Measurements from ENCODE around the gene HELZ.
"Not testable (repeated sequence)": the region's sequence is repeated elsewhere in the genome, so short reads cannot be mapped to it uniquely, and the experiment has no call there.

Gene HELZ

DNA sequence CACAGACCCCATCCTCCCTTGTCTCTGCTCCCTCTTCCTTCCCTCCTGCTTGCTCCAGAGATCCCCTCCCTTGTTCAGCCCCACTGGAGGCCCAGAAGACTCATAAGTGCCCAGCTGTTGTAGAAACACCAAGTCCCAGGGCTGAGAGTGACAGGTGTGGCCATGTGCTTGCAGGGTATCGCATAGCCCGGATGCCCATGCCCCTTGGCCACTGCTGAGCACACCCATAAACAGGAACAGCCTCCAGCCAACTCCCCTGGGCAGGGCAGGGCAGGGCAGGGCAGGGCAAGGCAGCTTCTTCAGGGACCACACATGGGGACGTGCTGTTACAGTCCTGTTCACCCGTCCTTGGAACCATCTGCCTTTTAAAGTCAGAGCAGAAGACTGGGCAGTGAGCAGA, 198.6 kb downstream of the HELZ start:
- no peak for DNase-seq (ENCODE audit: low read depth)
- H3K4me3 ChIP-seq (ENCODE audit: low read depth, low read length): no peak overlapping the region
- TF ChIP-seq, protein P1, sequence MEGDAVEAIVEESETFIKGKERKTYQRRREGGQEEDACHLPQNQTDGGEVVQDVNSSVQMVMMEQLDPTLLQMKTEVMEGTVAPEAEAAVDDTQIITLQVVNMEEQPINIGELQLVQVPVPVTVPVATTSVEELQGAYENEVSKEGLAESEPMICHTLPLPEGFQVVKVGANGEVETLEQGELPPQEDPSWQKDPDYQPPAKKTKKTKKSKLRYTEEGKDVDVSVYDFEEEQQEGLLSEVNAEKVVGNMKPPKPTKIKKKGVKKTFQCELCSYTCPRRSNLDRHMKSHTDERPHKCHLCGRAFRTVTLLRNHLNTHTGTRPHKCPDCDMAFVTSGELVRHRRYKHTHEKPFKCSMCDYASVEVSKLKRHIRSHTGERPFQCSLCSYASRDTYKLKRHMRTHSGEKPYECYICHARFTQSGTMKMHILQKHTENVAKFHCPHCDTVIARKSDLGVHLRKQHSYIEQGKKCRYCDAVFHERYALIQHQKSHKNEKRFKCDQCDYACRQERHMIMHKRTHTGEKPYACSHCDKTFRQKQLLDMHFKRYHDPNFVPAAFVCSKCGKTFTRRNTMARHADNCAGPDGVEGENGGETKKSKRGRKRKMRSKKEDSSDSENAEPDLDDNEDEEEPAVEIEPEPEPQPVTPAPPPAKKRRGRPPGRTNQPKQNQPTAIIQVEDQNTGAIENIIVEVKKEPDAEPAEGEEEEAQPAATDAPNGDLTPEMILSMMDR (IDR thresholded peaks at IDR 0.05; ENCODE audit: low read depth, low read length, missing control alignments): no peak
- in situ Hi-C loops (cut with HindIII; ENCODE audit: low sequenced_read_pairs): no loop called here

DNA sequence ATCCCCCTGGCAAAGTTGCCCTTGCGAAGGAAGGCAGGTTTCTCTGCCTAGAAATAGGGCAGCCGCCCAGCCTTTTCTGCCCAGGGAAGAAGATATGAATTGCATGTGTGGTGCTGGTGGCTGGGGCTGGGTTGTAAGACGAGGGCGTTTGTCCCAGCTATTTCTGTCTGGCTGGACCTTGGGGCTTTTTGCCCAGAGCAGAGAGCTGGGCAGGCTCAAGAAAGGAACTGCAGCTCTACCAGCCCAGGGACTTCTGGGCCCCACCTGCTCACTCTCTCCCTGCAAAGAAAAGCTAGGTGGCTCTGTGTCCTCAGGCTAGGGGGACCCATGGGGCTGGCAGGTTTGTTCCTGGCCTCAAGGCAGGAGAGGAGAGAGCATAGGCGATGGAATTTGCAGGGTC, 200.1 kb downstream of the HELZ start:
- in situ Hi-C loops (cut with HindIII; ENCODE audit: low sequenced_read_pairs): no loop called here
- no peak for DNase-seq (ENCODE audit: low read depth)
- TF ChIP-seq, protein P1 (IDR thresholded peaks at IDR 0.05; ENCODE audit: low read depth, low read length, missing control alignments): no peak
- H3K4me3 ChIP-seq (ENCODE audit: low read depth, low read length): no peak overlapping the region

DNA sequence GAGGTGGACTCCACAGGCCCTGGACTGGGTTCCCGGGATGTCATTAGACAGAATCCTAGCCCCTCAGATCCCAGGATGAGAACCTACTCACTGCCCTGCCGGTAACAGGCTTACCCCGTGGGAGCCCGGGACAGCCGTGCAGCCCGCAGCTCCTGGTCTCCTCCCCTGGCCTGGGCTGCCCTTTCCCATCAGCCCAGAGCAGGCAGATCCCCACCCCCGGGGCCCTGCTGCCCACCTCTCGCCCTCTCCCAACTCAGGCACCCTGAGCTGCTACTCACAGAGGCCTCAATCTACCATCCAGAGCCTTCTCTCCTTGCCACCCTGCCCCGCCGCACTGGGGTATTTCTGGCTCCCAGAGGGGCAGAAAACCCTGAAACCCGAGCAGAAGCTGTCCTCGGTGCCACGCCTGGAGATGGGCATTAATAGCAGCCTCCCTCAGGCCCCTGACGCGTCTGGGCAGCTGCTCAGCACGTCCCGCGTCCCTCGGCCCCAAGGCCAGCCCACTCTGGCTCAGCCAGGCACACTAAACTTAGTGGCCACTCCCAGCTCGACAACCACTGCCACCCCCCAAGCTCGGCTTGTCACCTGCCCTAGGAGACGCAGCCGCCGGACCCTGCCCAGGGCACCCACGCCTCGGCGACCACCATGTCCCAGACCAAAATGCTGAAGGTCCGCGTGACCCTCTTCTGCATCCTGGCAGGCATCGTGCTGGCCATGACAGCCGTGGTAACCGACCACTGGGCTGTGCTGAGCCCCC, 200.8 kb downstream of the HELZ start, which contains the start of gene CACNG1:
Gene CACNG1 (plus strand): TSS at position 539 of the 757 bp plus-strand sequence. CDS start 107 bp downstream, at position 646.
- in situ Hi-C loops (cut with HindIII; ENCODE audit: low sequenced_read_pairs): no loop called here
- DNase-seq (ENCODE audit: low read depth): no peak
- TF ChIP-seq, protein P1 (IDR thresholded peaks at IDR 0.05; ENCODE audit: low read depth, low read length, missing control alignments): no peak

DNA sequence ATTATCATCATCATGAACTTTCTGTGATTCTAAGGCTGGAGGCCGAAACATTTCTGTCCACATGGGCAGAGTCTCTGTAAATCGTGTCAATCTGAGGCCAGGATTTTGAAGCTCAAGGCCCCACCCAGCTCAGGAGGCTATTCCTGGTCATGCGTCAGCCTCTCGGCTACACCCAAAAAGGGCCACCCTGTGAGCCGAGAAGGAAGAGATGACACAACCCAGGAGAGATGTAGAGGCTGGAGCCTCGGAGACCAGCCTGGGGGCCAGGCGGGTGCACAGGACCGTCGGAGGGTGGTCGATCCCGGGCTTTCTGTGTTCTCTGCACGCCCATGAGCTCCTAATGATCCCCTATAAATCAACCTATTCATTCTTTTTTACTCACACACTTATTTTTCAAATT, 201.7 kb downstream of the HELZ start:
- TF ChIP-seq, protein P1 (IDR thresholded peaks at IDR 0.05; ENCODE audit: low read depth, low read length, missing control alignments): no peak
- in situ Hi-C loops (cut with HindIII; ENCODE audit: low sequenced_read_pairs): no loop called here
- no peak for DNase-seq (ENCODE audit: low read depth)
- H3K4me3 ChIP-seq (ENCODE audit: low read depth, low read length): no peak overlapping the region

More for the DNA sequence above, 200.8 kb downstream of the HELZ start, which contains the start of gene CACNG1:
- H3K4me3 ChIP-seq (ENCODE audit: low read depth, low read length): no peak within 1 kb of the TSS

DNA sequence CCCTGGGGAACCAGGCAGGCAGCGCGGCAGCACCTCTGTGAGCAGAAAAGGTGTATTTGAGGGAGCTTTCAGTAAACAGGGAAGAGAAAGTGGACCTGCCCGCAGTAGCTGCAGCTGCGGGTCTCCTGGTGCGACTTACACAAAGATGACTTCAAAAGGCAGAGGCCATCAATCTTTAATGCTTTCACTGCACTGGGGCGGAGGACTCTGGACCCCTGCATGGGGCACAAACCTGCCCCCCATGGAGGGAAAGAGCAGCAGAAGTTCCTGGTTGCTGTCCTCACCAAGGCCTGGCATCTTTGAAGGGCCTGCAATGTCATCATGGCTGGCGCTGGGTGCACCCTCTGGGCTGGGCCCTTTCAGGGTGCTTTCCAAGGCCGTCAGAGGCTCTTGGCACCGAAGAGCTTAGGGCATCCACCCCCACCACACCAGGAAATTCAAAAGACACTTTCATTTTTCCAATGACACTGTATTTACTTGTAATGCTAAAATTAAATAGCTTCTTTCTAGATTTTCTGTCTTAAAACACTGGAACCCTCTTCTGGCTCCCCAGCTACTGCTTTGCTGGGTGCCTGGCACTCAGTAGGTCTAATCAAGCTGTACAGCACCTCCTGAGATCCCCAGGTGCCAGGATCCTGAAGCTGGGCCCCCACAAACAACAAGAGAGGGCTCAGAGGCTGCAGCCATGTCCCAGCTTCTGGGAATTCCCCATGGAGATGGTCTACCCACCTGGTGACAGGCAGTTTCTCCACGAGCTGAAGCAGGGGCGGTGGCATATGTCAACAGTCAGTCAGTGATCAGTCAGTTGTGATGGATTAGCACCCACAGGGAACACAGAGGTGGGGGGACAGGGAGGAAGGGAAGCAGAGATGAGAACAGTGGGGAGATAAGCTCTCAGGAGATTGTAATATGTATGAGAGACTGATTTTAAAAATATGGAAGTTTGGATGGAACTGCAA, 202.8 kb downstream of the HELZ start:
- no peak for DNase-seq (ENCODE audit: low read depth)
- TF ChIP-seq, protein P1 (IDR thresholded peaks at IDR 0.05; ENCODE audit: low read depth, low read length, missing control alignments): no peak
- no peak overlapping the region for H3K4me3 ChIP-seq (ENCODE audit: low read depth, low read length)
- in situ Hi-C loops (cut with HindIII; ENCODE audit: low sequenced_read_pairs): no loop called here

DNA sequence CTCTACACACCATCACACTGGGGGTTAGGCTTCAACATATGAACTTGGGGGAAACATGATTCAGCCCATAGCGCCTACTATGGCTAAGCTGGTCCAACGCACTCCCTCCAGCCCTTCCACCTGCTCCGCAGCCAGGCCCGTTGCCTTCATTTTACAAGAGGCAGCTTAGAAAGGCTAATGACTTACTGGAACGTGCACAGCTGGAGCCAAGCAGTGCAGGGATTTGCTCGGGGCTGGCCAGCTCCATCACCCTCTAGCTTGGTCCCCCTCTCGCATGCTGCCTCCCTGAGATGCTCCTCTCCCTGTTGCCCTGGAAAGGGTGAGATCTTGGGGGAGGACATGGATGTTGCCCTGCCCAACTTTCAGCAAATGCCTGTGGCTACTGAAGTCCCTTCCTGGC, 203.5 kb downstream of the HELZ start:
- TF ChIP-seq, protein P1 (IDR thresholded peaks at IDR 0.05; ENCODE audit: low read depth, low read length, missing control alignments): no peak
- no peak overlapping the region for H3K4me3 ChIP-seq (ENCODE audit: low read depth, low read length)
- DNase-seq (ENCODE audit: low read depth): no peak
- in situ Hi-C loops (cut with HindIII; ENCODE audit: low sequenced_read_pairs): no loop called here

DNA sequence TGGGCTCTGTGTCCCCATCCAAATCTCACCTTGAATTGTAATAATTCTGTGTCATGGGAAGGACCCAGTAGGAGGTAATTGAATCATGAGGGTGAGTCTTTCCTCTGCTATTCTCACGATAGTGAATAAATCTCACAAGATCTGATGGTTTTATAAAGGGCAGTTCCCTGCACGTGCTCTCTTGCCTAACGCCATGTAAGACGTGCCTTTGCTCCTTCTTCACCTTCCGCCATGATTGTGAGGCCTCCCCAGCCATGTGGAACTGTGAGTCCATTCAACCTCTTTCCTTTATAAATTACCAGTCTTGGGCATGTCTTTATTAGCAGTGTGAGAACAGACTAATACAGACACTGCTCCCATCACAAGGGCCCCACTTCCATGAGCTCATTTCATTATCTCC, 203.9 kb downstream of the HELZ start:
- in situ Hi-C loops (cut with HindIII; ENCODE audit: low sequenced_read_pairs); H3K4me3 ChIP-seq (ENCODE audit: low read depth, low read length); DNase-seq (ENCODE audit: low read depth): not testable (repeated sequence)

Measured in astrocyte of the cerebellum (primary cell).